Inflammatory macrophage treated with lipopolysaccharide for 4 hours (primary cell): Measurements from ENCODE around the gene CCDC85B.
"Not testable (repeated sequence)": the region's sequence is repeated elsewhere in the genome, so short reads cannot be mapped to it uniquely, and the experiment has no call there.

ENCODE experiments used
- DNase-seq: peaks from one replicate; pipeline ENCODE4 v3.0.0-alpha.2; 2020

CCDC85B gene

DNA sequence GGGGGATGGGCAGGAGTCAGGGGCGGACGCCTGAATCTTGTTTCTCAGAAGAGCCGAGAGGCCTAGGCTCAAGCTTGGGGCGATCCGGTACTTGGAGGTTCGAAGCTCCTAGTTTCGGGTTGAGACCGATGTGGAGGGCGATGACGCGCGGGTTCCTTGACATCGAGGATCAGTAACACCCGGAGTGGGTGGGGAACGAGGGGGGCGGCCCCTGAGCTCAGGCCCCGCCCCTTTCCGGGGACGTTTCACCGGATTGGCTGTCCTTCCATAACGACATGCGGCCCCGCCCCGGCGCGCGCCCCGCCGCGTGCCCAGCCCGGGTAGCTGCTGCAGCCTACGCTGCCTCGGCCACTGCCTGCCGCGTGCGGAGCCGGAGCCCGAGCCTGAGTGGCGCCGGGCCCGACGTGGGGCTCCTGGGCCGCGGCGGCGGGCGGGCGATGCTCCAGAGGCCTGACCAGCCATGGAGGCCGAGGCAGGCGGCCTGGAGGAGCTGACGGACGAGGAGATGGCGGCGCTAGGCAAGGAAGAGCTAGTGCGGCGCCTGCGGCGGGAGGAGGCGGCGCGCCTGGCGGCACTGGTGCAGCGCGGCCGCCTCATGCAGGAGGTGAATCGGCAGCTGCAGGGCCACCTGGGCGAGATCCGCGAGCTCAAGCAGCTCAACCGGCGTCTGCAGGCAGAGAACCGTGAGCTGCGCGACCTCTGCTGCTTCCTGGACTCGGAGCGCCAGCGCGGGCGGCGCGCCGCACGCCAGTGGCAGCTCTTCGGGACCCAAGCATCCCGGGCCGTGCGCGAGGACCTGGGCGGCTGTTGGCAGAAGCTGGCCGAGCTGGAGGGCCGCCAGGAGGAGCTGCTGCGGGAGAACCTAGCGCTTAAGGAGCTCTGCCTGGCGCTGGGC lies at the start of gene CCDC85B:
Gene CCDC85B, plus strand, starts transcription at position 350 of the 895 bp plus-strand sequence. Its CDS starts 111 bp downstream, at position 461.
- peak; percentile 99 for DNase-seq

DNA sequence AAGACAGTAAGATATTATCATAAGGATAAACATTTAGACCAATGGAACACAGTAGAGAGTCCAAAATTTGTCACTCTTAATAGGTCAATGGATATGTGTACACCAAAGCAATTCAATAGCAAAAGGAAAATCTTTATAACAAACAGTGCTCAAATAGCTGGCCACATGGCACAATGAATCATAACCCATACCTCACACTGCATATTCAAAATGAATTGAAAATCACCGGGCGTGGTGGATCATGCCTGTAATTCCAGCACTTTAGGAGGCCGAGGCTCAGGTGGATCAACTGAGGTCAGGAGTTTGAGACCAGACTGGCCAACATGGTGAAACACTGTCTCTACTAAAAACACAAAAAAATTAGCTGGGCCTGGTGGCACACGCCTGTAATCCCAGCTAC lies 48.3 kb upstream of the CCDC85B start:
- DNase-seq = no peak

DNA sequence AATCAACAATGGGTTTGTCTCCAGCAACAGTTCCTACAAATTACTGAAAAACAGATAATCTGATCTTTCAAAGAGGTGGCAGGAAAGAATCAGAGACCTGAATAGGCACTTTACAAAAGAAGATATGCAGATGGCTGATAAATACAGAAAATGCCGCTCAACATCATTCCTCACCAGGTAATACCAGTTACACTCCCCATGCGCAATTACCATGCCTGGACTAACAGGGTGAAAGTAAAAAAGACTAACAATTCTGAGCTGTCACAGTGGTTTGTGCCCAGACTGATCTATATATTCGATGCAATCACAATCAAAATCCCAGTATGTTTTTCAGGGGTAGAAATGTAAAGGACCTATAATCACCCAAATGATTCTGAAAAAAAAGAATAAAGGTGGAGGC lies 46.7 kb upstream of the CCDC85B start:
- DNase-seq = no peak

DNA sequence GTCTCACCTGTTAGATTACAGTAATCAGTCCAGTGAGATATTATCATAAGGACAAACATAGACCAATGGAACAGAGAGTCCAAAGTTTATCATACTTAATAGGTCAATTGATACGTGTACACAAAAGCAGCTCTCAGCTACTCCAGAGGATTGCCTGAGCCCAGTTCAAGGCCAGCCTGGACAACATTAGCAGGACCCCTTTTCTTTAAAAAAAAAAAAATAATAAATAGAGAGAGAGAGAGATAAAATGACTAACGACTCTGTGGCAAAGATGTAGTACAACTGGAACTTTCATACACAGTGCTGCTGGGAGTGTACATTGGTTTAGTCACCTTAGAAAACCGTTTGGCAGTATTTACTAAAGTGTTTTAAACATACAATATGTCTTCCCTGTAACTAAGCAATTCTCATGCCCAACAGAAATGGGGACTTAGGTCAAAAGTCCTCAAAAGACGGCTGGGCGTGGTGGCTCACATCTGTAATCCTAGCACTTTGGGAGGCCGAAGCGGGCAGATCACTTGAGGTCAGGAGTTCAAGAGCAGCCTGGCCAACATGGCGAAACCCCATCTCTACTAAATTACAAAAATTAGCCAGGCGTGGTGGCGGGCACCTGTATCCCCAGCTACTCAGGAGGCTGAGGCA lies 46.1 kb upstream of the CCDC85B start:
- no peak for DNase-seq

DNA sequence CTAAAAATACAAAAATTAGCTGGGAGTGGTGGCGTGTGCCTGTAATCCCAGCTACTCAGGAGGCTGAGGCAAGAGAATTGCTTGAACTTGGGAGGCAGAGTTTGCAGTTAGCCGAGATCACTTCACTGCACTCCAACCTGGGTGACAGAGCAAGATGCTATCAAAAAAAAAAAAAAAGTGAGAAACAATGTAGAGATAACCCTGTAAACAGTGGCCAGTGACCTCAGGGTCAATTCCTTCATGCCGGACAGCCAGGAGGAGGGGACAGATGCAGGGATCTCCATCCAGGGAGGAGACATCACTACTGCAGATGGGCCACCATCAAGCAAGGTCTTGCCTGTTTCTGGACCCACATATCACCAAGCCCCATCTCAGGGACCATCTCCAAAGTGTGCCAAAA lies 42.7 kb upstream of the CCDC85B start:
- DNase-seq = no peak

DNA sequence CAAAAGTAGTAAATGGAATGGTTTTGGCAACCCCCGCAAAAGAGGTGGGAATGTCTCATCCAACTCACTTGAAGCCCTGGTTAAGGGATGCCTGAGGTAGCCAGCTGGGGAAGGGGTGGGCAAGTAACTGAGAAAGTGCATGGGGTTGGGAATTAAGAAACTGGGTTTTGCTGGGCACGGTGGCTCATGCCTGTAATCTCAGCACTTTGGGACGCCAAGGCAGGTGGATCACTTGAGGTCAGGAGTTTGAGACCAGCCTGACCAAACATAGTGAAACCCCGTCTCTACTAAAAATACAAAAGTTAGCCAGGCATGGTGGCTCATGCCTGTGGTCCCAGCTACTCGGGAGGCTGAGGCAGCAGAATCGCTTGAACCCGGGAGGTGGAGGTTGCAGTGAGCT lies 41.8 kb upstream of the CCDC85B start:
- DNase-seq = not testable (repeated sequence)

DNA sequence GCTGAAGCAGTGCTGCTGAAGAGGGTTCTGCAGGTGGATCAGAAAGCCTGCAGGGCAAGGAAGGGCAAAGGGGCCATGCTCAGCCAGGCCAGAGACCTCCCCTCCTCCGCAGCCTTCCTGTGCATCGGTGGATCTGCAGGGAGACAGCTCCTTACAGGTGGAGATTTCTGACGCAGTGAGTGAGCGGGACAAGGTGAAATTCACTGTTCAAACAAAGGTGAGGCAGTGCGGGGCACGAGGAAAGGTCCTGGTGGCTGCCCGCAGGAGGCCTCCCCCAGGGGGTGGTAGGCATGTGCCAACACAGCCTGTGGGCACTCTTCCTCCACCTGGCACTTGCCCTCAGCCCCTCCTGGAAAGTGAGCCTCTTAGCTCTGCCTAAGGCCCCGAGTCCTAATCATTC lies 41.1 kb upstream of the CCDC85B start:
- DNase-seq = no peak

DNA sequence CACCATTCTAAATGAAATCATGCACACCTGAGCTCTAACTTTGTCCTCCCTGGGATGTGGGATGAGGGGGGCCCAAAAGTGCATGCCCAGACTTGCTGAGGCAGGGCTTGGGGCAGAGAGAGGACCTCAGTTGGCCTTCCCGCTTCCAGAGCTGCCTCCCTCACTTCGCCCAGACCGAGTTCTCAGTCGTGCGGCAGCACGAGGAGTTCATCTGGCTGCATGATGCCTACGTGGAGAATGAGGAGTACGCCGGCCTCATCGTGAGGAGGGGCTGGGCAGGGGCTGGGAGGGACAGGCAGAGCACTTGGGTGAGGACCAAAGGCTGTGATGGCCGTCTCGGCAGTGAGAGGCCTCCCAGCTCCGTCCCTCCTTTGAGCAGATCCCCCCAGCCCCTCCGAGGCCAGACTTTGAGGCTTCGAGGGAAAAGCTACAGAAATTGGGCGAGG lies 40.7 kb upstream of the CCDC85B start:
- DNase-seq = no peak

DNA sequence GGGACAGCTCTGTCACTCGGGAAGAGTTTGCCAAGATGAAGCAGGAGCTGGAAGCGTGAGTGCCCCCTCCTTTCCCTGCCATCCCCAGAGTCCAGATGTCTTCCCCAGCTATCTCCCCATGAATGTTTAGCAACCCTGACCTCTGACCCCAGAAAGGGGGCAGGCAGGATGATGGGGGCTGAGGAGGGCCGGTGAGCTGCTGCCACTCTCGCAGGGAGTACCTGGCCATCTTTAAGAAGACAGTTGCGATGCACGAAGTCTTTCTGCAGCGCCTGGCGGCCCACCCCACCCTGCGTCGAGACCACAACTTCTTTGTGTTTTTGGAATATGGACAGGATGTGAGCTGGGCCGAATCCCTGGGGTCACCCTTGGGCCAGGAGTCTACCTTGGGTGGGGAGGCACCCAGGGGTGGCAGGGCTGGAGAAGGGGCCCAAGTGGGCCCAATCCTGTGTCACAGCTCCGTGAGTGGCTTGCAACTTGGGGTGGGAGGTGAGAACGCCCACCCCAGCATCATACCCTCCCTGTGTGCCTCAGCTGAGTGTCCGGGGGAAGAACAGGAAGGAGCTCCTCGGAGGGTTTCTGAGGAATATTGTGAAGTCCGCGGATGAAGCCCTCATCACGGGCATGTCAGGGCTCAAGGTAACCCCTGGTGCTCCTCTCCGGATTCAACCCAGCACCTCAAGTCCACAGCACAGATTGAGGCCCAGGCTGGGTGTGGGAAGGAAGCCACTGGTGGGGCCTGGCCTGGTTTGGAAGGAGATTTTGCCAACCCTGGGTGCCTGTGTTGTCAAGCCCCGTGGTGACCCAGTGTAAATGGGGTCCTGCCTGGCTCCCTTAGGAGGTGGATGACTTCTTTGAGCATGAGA lies 40.0 kb upstream of the CCDC85B start:
- no peak for DNase-seq

DNA sequence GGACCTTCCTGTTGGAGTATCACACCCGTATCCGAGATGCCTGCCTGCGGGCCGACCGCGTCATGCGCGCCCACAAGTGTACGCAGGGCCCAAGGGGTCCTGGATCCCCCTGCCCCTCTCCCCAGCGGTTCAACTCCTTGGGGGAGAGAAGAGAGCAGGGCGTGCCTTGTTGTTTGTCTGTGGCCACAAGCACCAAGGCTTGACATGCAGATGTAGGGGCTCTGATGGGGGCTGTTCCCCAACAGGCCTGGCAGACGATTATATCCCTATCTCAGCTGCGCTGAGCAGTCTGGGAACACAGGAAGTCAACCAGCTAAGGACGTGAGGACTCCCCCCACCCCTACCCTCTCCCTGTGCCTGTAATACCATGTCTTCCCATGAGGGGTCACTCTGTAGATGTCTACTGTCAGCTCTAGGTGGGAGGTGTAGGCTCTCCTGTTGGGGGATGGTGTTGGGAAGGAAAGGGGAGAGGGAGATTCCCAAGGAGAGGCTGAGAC lies 39.3 kb upstream of the CCDC85B start:
- DNase-seq = peak; percentile 19

DNA sequence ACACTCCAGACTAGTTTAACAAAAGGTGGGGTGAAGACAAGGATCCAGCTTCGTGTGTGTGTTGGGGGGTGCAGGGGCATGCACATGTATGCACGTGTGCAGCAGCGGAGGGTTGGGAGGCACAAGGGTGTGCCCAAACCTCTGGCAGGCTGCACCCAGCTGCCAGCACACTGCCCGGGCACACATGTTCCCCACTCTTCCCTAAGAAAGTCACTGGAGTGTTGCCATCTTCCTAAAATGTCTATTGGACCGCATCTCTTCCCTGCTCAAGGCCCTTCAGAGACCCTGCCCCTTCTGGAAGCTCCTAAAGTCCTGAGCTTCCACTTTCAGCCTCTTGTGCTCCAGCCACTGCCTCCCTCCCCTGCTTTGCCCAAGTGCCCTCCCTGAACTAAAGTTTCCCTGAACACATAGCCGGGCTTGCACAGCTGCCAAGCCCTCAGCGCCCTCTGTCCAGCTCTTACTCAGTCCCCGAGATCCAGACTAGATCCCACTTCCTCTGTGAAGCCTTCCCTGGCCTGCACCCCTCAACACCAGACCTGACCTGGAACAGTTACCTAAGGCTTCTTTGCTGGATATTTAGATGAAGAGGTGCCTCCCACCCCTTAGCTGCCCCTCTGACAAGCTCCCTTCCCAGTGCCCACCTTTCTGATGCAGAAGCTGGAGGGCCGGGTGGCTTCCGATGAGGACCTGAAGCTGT lies 38.5 kb upstream of the CCDC85B start:
- DNase-seq = no peak

DNA sequence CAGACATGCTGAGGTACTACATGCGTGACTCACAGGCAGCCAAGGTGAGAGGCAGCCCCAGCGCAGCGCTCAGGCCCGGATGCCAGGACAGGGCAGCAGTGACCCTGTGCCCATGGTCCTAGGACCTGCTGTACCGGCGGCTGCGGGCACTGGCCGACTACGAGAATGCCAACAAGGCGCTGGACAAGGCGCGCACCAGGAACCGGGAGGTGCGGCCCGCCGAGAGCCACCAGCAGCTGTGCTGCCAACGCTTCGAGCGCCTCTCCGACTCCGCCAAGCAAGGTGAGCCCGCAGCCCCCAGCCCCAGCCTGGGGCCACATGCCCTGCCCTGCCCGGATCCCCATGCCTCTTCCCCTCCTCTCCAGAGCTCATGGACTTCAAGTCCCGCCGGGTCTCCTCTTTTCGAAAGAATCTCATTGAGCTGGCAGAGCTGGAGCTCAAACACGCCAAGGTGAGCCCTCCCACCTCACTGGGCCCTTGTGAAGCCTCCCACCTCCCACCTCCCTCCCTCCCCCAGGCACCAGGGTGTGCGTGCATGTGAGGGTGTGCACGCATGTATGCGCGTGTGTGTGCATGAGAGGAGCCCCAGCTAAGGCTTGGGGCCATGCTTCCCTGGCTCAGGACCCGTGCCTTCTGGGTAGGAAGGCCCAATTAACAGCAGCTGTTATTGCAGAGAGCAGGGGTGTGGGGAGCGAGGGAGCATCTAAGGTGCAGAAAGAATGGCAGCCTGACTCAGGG lies 37.8 kb upstream of the CCDC85B start:
- no peak for DNase-seq

DNA sequence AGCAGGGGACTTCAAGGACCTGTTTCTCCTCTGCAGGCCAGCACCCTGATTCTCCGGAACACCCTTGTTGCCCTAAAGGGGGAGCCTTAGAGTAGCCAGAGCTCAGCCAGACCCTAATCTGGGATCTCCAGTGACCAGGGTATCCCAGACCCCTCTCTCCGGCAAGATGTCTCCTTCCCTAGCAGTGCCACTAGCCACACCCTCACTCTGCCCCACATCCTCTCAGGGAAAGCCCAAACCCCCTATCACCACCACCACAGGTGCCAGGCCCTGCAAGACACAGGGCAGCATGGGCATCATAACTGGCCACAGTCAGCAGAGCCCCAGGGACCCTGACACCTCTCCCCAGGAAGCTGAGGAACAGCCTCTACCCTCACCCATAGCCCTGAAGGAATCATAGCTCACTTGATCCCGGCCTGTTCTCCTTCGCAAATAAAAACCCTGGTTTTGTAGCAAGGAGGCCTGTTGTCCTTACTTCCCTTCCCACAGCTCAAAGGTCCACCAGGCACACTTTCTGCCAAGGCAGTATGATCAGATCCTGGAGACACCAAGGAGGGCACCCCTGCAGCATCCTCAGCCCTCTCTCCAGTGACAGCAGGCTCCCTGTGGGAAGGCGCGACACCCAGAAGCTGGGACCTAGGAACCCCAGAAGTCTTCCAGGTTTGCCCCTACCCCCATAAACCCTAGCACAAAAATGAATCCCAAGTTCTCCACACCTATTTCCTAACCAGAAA lies 37.1 kb upstream of the CCDC85B start:
- no peak for DNase-seq

DNA sequence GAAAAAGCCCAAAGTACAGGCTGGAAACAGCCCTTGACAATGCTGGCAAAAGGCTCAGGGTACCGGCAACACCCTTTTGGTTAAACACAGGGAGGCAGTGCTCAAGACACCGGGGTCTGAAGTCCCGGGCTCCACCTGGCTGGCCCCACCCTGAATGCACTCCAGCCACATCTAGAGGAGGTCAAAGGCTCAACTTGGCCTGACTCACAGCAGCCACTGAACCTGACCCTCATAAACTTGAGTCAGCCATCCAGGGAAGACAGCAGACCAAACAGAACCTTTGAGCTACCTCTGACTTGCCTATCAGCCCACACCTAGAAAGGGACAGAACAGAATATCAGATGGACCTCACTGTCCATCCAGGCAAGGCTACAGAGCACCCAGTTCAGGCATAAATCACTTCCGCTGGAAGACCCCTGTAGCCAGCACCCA lies 36.3 kb upstream of the CCDC85B start:
- DNase-seq = no peak

DNA sequence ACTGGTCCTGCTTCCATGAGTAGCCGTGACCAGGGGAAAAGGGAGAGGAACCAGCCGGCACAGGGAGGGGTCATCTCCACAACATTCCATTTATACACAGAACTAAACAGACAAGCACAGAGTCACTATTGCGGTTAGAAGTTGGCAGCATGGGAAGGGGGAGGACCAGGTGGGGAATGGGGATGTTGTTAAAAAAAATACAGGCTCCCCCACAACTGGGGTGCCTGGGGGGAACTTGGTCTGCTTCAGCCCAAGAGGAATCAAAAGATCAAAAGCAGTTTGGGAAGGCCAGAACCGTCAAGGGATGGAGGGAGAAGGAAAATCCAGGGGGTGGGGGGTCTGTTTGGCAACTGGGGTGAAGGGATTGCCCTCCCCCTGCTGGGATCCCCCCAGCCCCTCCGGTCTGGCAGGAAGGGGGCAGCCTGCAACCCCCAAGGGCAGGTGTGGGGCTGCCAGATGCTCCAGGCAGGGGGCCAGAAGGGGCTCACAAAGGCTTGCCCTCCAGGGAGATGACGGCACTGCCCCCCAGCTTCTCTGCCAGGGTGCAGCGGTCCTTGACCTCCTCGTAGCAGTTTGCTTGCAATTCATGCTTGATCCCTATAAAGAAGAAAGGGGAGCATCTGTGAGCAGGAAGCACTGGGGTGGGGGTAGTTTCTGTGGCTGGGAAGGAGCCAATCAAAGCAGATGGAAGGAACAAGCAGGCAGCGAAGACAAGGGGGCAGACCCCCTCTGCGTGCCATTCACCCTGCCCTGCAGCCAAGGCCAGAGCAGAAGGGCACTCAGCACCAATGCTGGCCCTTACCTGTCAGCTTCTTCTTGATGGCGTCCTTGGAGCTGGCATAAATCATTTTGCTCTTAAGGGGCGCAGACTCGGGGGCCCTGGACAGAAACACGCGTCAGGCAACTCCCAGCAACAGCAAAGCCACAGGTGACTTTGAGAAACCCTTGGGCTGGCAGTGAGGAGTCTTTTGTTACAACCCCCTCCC lies 35.3 kb upstream of the CCDC85B start:
- DNase-seq = no peak

DNA sequence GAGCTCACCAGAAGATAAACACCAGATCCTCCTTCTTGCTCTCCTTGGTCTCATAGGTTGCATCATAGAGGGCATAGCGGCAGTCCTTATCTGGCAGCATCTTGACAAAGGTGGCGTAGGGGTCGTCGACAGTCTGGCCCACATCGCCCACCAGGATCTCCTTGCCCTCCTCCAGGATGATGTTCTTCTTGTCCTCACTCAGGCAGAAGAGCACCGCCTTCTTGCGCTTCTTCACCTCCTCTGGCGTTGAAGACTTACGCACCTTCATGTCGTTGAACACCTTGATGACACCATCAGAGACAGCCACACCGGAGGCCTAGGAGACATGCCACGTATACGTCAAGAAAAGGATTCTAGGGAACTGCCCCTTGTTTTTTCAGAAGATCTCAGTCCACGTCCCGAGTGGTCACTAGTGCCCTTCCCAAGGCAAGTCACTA lies 34.5 kb upstream of the CCDC85B start:
- no peak for DNase-seq

DNA sequence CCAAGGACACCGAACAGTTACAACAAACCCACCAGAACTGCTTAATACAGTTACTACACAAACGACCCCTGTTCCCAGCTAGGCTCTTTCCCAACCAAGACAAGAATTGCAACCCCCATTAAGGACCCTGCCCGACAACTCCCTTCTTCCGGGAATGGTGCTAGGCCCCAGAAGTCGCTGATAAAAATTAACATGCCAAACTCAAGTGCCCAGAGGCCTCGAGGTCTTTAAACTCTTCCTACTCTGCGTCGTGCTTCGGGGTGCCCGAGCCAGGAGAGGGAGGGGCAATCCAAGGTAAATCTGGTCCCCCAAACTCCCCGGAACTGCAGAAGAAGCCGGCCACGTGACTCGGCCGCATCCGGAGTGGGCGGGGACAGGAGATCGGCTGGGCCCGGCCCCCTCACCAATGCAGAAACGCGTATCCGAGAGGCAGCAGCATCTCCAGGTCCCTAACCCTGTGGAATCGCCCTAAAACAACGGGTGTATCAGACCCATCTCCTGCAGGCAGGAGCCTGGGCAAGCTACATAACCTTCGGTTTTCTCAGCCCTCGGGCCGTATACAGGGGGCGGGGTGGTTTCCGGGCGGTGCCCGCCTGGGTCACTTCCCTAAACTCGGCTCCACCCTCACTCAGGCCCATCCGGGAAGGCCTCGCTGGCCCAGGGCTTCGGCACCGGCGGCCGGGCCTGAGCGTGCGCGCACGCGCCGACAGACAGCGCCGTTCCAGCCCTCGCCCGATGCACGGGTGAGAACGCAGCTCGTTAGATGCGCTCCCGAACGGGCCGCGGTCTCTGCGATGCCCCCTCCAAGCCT lies 33.6 kb upstream of the CCDC85B start:
- DNase-seq = peak; percentile 89

DNA sequence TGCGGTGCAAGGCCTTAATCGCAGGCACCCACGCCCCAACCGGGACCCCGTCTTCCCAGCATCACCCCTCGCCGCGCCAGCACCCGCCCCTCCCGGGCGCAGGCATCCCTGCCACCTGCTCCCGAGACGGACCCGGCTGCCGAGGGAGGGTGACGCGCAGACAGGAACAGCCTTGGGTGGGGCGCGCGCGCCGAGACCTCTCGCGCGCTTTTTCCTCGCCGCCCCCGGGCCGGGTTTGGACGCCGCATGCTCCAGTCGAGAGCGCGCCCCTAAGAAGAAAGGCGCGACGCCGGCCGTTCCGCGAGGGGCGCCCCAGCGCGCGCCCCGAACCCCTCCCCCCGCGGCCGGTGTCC lies 33.0 kb upstream of the CCDC85B start:
- DNase-seq = peak; percentile 11
